ENCODE measurements around the gene PSMB9.

PSMB9 gene

GRCh38 chr6:32829495-32829894 is 24.5 kb upstream of the PSMB9 start:
- Histone ChIP-seq H3K36me3 (replicated peaks) (peaks cover 36% of the 10 kb centered on the region), H3K27ac (no peak overlapping the region), H3K27me3 (replicated peaks) (no peaks in the 10 kb centered on the region), H3K4me3 (ENCODE audit: low read depth, low read length) (no peak overlapping the region)
- no peak for TF ChIP-seq CTCF (IDR thresholded peaks at IDR 0.05; ENCODE audit: low read depth, low read length, missing control alignments)
- no peak for DNase-seq
- in situ Hi-C loops (cut with HindIII; ENCODE audit: low pct_ligation_motif_present, low sequenced_read_pairs) = no loop called here

DNA sequence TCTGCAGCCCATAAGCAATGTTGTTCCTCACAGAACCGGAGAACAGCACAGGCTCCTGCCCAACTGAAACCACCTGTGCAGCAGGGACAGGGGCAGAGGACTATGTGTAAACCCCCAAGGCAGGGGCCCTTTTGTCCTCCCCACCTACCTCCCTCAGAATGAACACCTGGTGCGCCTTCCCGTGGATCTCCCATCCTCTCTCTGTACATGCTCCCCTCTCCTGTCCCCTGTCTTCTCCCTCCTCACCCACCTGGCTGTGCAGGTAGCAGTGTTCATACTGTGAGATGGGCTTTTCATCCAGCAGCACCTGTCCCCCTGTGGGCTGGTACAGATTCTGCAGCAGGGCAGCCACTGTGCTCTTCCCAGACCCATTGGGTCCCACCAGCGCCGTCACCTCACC is 24.0 kb upstream of the PSMB9 start:
- Histone ChIP-seq H3K27me3 (replicated peaks) (no peaks in the 10 kb centered on the region), H3K36me3 (replicated peaks) (peaks cover 37% of the 10 kb centered on the region), H3K27ac (no peak overlapping the region), H3K4me3 (ENCODE audit: low read depth, low read length) (no peak overlapping the region)
- no peak for DNase-seq
- no peak for TF ChIP-seq CTCF (IDR thresholded peaks at IDR 0.05; ENCODE audit: low read depth, low read length, missing control alignments)
- in situ Hi-C loops (cut with HindIII; ENCODE audit: low pct_ligation_motif_present, low sequenced_read_pairs) = no loop called here

- Histone ChIP-seq H3K27me3 (replicated peaks) (no peaks in the 10 kb centered on the region), H3K36me3 (replicated peaks) (peaks cover 37% of the 10 kb centered on the region), H3K27ac (no peak overlapping the region), H3K4me3 (ENCODE audit: low read depth, low read length) (no peak overlapping the region)
- in situ Hi-C loops (cut with HindIII; ENCODE audit: low pct_ligation_motif_present, low sequenced_read_pairs) = no loop called here
- DNase-seq = no peak
- TF ChIP-seq CTCF (IDR thresholded peaks at IDR 0.05; ENCODE audit: low read depth, low read length, missing control alignments) = no peak
These were observed 23.1 kb upstream of the PSMB9 start for GRCh38 chr6:32830936-32831335.

- no peak overlapping the region for H3K4me3 ChIP-seq (ENCODE audit: low read depth, low read length)
- peaks cover 41% of the 10 kb centered on the region for H3K36me3 ChIP-seq (replicated peaks)
- in situ Hi-C loops (cut with HindIII; ENCODE audit: low pct_ligation_motif_present, low sequenced_read_pairs) = no loop called here
- DNase-seq = no peak
- TF ChIP-seq CTCF (IDR thresholded peaks at IDR 0.05; ENCODE audit: low read depth, low read length, missing control alignments) = no peak
- H3K27ac ChIP-seq = no peak overlapping the region
- H3K27me3 ChIP-seq (replicated peaks) = no peaks in the 10 kb centered on the region
These were observed 21.5 kb upstream of the PSMB9 start for GRCh38 chr6:32832535-32832934.

GRCh38 chr6:32833664-32834063 is 20.3 kb upstream of the PSMB9 start:
- in situ Hi-C loops (cut with HindIII; ENCODE audit: low pct_ligation_motif_present, low sequenced_read_pairs) = no loop called here
- no peak for DNase-seq
- Histone ChIP-seq H3K27ac (no peak overlapping the region), H3K27me3 (replicated peaks) (no peaks in the 10 kb centered on the region), H3K4me3 (ENCODE audit: low read depth, low read length) (no peak overlapping the region), H3K36me3 (replicated peaks) (peaks cover 41% of the 10 kb centered on the region)
- no peak for TF ChIP-seq CTCF (IDR thresholded peaks at IDR 0.05; ENCODE audit: low read depth, low read length, missing control alignments)

GRCh38 chr6:32835167-32835893 is 18.7 kb upstream of the PSMB9 start:
- TF ChIP-seq CTCF (IDR thresholded peaks at IDR 0.05; ENCODE audit: low read depth, low read length, missing control alignments) = no peak
- Histone ChIP-seq H3K4me3 (ENCODE audit: low read depth, low read length) (no peak overlapping the region), H3K27me3 (replicated peaks) (no peaks in the 10 kb centered on the region), H3K27ac (no peak overlapping the region), H3K36me3 (replicated peaks) (peaks cover 32% of the 10 kb centered on the region)
- DNase-seq = no peak
- in situ Hi-C loops (cut with HindIII; ENCODE audit: low pct_ligation_motif_present, low sequenced_read_pairs) = no loop called here
